GM18858 (cell line): ENCODE data around the gene STK4.

Experiments
- ATAC-seq: cut with Tn5 transposase; IDR thresholded peaks from one replicate; pipeline ENCODE4 v1.9.1; 2021; ENCODE audit not compliant: unreplicated experiment

The STK4 gene

DNA sequence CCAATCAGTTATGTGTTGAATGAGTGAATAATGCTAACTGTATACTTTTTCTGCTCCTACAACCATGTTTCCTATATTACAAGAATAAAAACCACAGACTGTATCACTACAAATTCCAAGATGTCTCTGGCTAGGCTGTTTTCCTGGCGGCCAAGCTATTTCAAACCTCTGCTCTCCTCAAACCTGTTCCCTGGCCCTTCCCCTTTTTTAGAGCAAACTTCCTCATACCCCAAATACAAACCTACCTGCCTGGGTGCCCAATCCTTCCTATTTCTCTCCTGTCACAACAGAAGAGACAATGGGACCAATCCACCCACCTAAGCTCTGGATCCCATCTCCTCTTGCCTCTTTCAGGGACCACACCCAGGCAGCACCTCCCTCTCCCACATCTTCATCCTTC, 13.6 kb upstream of the STK4 start:
- ATAC-seq, result no peak

DNA sequence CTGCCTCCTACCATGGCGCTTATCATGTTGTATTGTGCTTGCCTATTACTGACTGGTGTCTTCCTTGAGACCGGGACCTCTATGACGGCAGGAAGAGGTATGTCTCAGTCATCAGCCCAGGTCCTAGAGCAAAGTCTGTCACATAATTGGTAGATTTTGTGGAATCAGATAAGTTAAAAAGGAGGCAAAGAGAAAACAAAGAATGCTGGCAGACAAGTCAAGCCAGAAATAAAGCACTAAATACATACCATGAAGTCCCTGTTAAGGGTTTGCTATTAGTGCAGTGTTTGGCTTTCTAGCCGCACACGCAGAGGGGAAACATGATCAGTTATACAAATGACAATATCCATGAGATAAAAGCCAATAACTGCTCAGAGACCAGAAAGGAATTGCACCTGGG, 12.1 kb upstream of the STK4 start:
- ATAC-seq, result no peak

DNA sequence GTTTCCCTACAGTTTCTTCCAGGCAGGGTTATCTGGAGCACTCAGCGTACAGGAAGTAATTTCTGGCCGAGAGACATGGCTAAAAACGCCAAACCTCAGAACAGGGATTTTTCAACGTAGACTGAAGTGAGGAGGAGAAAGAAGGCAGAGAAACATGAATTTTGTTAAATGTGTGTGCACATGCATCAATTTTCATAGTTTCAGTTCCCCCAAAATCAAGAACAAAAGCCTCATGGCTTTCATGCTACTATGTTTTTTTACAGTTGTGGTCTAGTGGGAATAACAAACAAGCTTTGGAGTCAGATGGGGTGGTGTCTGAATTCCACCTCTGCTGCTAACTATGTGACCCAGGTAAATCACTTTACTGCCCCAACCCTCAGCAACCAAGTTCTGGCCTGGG, 11.0 kb upstream of the STK4 start:
- no peak for ATAC-seq

DNA sequence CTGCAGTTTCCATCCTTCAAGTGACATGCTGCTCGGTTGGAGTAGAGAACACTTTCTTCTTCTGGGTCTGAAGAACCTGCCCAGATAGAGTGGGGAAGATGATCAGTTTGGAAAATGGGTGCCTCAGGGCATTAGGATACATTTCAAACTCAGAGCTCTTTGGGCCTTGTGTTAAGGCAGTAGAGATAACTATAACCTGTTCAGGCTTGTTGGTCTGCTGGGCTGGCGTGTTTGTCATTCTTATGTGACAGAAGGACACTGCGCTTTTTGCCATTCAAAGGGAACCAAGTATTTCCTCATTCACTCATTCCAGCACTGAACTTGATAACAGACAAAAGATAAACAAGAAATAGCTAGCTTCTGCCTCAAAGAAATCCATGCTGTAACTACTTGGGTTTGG, 9.9 kb upstream of the STK4 start:
- no peak for ATAC-seq

DNA sequence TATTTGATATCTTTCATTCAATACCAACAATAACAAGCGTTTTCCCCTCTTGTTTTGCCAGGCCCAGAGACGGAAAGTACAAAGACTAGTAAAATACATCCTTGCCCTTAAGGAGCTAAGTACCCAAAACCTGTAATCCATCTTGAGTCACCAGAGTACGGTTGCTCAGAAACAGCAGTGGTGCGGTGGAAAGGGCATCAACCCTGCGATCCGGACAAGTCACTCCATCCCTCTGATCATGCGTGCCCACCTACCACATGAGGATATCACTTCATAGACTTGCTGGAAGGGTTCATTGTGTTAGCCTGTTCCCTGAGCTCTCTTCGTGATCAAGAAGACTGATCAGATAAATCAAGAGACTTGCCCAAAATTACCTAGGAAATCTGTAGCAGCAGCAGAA, 8.0 kb upstream of the STK4 start:
- no peak for ATAC-seq

DNA sequence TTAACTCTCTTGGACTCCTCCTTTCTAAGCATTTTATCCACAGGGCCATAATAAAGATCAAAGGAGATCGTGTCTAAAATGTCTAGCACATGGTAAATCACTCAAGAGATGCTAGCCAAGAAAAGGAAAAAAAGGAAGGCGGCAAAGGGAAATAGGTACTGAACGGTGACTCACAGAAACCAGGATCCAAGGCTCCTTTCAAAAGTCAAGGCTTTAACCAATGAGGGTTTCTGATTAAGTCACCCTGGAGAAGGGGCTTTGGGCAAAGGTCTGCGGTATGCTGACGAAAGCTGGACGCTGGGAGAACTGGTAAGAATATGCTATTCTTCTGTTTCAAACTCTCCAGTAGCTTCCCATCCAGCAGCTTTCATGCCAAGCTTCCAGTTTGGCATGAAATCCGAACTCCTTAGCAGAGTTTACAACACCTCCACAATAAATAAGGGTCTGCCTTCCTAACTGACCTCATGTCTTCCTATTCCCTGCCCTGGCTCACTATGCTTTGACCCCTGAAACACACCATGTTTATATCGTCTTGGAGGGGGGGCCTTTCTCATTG, 7.2 kb upstream of the STK4 start:
- no peak for ATAC-seq

DNA sequence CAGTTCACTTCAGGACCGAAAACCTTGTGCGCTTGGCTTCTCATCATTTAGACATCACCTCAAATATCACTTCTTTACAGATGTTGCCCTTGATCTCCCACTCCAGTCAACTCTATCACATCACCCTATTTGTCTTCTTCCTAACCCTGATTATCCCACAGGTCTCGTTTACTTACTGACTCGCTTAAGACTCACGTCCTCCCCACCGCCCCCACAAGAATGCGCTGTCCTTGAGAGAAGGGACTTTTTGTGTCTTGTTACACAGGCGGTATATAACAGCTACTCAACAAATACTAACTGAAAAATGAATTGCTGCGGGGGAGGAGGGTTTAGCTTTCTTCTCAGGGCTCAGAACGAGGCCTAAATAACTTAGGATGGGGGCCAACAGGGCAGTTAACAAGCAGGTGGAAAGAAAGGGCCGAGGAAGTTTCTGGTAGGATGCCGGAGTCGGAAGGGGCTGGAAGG, 6.6 kb upstream of the STK4 start:
- ATAC-seq, result no peak

DNA sequence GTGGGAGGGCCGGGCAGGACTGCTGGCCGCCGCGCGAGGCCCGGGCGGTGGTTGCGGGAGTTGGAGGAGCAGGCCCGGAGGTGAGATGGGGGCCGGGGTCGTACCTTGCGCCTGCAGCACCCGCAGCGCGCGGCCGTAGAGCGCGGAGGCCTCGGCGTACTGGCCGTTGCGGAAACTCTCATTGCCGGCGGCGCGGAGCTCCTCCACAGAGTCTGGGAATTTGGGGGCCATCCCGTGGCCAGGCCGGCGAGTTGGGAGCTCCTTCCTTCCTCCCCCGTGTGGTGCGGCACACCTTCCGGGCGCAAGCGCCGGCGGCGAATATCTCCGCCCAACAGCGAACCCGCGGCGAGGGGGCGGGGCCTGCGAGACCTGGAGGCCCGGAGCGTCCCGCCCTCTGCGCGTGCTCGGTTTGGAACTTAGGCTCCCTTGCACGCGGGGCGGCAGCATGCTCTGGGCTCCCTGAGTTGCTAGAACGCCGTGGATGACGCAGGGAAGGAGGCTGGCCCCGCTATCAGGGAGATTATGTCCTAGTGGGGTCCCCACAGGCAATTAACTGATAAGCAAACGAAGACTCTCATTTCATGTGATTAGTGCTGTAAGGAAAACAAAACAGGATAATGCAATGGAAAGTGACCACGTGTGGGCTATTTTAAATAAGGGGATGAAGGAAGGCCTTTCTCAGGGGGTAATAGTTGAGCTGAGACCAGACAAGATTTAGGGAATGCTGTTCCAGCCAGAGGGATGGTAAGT, 6.0 kb upstream of the STK4 start, which contains the start of gene TOMM34:
Gene TOMM34, minus strand, starts transcription at position 295 of the 750 bp plus-strand sequence. Its CDS starts 64 bp downstream, at position 231.
- peak; percentile 70 for ATAC-seq

DNA sequence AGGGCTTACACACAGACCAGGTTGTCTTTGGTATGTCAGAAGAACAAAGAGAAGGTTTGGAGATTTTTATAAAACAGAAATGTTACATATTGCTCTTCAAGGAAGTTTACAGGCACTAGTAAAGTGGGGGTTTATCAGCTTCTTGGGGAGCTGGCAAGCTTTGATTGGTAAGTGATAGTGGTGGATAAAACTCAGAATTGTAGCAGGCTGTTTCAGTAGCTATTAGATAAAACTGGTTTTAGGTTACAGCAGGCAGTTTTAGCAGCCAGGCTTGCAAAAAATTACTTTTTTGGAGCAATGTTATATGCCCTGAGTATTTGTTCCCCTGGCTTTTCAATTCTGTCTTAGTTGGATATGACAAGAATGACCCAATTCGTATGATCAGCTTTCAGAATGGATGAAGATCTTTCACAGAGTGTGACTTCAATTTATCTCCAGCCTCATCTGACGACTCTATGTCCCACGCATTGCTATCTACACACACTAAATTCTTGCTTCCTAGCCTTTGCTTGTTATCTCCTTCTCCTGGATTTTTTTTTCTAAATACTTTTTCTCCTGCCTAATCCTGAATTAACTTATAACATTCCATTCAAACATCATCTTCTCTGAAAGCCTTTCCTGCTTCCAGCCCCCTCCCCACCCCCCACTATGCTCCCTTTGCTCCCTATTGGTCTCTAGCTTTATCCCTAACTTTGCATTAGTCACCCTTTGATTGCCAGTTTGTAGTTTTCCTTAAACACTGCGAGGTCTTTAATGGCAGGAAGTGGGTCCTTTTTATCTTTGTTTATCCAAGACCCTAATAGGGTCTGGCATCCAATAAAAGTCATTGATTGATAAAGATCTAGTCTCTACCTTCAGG, 5.1 kb upstream of the STK4 start:
- no peak for ATAC-seq

DNA sequence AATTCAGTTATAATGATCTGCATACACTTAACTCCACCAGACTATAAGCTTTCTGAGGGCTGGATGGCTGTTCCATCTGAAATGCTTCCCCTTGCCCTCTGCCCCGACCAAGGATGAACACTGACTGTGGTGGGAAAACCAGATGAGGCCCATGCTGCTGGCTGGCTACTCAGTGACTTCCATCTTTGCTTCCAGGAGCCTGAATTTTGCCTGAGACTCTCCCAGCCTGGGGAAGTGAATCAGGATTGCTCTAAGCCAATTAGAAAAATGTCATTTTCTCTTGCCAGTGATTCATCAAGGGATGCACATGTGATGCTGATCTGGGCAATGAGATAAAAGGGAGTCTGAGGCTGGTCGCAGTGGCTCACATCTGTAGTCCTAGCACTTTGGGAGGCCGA, 4.4 kb upstream of the STK4 start:
- ATAC-seq, result no peak

DNA sequence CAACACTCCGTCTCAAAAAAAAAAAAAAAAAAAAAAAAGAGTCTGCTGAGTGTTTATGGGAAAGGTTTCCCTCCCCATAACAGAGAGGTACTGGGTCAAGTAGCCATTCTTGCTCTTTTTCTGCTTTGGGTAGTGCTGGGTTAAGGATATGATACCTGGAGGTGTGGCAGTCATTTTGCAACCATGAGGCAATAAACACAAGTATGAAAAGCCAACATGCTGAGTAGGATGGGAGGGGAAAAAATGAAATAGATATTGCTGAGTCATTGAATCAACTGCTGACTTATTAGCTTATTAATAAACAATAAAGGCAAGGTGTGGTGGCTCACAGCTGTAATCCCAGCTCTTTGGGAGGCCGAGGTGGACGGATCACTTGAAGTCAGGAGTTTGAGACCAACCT, 3.8 kb upstream of the STK4 start:
- ATAC-seq, result no peak

DNA sequence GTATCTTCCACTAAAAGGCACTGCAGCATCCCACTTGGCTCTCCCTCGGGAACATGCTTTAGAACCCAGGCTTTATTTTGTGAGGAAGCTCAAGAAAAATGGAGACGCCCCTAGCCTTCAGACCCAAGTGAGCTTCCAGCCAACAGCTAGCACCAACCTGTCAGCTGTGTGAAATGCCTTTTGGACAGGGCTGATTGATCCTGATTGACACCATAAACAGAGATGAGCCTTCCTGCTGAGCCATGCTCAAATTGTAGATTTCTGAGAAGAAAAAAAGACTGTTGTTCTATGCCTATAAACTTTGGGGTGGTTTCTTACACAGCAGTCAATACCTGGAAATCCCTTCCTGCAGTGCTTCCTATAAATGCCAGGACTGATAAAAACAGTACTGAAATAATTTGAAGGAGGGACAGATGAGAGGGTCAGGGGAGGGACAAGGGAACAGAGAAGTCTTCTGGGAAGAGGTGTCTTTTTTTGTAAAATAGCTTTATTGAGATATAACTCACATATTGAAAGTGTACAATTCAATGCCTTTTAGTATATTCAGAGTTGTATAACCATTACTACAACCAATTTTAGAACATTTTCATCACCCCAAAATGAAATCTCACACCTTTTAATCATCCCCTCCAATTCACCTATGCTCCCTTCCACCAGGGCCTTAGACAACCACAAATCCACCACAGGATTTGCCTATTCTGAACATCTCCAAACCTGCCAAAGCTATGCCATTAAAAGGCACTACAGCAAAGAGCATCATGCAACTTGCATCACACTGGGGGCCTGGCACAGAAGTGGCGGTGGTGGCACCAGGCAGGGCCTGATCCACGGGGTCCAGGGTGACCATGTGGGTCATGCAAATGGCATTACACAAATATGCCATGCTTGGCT, 2.7 kb upstream of the STK4 start:
- no peak for ATAC-seq

DNA sequence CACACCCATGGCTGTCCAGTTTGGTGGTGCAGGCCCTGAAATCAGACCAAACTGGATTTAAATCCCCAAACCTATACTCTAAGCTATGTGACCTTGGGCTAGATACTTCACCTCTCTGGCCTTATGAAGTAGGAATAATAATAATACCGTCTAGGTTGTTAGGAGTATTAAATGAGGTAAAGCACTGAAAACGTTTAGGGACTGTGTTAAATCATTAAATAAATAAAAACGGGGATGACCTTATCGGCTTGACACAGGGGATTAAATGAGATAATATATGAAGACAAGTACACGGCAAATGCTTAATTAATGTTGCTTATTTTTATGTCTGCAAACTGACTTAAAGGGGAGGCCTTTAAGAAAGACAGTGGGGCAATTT, 672 bp upstream of the STK4 start:
- no peak for ATAC-seq

DNA sequence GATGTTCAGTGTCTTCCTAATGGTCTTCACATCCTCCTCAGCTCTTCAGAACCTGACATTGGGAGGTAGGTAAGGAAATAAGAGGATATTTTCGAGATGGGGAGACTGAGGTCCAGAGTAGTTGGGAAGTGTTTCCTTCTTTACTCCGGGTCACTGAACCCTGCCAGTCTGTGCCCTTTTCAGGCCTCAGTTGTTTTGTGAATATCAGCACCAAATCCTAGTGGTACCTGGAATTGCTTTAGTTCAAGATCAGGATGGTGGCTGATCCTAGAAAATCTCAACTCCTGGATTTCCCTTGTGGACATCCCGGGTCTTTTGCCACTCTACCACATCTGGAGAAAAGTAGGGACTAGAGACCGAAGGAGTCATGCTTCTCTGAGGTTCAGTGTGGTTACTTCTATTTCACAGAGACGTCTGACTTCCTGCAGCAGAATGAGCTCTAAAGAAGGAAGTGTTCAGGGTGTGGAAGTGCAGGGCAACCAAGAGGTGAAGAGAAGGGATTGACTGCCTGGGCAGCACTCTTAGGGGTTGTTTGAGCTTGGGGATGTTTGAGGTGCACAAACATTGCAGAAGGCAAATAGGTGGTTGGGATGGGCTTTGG, 995 bp downstream of the STK4 start:
- ATAC-seq, result no peak

DNA sequence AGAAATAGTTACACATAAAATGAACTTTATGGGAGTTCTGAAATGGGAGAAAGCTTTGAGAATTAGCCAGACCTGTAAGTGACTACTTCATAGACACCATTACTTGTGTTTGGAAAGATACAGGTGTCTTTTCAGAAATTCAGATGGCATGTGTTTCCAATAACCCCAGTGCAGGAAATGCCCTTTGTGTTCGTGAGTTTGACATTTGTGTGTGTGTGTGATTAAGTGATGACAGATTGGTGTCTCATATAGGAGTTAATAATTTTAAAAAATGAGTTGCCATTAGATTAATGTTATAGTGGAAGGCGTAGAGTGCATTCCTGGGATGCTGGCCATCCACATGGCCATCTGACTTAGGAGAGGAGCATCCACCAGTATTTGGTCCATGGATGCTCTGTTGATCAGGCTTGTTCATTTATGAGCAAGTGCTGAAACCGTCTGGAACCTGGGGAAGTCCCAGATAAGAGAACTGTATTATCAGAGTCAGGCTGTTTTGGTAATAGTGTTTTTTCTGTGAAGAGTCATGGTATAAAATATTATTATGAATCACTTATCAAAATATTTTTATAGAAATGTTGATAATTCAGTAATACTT, 3.1 kb downstream of the STK4 start:
- ATAC-seq, result no peak

DNA sequence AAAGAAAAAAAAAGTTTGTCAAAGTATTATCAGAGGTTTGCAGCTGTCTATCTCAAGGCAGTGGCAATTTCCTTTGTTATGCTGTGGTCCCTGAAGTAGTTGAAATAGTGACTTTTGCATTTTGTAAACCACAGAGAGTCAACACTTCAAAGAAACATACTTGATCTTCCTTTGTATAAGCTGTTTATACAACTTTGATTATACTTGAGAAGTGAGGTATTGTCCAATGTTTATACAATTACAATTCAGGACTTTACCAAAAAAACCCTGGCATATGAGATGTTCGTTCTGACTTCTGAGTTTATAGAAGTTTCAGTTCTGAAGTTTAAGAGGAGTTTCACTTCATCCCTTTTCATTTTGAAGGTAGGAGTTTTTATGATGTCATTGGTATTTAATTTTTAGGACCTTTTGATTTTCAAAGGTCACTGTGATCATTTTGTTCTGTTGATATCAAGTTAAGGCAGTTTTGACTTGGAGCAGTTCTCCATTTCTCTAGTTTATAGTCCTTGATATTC, 4.0 kb downstream of the STK4 start:
- no peak for ATAC-seq

DNA sequence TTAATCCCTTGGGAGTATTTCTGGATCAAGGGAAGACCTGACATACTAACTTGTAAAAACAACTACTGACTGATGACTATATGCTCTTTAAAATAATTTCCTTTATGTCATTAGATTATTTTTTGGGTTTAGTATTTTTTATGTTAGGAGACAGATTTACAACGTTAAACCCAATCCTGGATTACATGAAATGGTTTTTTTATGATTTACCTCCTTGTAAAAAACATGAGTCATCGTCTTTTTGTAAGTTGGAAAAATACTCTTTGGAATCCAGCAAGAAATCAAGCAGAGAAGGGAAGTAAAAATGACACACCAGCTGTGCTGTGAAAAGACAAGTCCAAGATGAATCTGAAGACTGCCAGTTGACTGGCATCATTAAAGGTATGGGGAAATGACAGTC, 6.7 kb downstream of the STK4 start:
- ATAC-seq, result no peak

DNA sequence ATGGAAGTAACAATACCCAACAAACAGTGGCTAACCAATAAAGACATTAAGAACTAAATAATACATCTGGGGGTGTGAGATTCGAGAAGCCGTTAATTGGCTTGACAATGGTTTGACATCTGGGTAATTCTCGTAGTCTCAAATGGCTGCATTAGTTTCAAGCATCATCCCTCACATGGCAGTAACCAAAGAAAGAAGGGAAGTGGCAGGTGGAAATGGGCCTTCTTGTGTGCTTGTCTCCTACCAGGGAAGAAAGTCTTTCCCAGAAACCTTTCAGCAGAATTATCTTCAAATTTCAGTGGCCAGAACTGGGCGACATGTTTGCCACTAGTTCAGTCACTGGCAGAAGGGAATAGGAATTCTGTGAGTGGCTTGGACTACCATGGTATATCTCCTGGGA, 10.4 kb downstream of the STK4 start:
- ATAC-seq, result no peak

DNA sequence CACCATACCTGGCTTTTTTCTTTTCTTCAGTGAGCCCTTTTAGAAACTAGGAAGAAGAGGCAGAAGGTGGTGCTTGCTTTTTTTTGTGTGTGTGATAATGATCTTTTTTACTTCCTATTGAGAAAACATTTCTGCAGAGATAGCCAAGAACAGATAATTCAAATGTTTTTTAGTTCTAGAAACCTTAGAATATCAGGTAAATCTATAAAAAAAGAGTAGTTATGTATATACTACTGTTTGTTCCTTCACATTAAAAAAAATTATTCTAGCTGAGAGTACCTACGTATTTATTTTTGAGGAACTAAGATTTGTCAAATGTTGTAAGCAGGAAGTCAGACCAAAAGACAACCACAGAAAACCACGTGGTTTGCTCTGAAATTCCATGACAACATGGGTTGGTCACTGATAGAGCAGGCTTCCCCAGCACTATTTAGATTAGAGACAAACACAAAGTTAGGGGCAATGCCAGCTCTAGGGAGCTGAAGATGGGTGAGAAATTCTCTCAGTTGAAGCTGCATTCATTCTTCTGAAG, 12.8 kb downstream of the STK4 start:
- ATAC-seq, result peak; percentile 80
